OCI-LY3 (cell line): ENCODE results near the gene CHST13.

ENCODE experiments used
- H2AFZ ChIP-seq: fragments of 200-600, 300-600 bp; shearing (Covaris generic); 2 replicates; pipeline ENCODE4 v1.6.0; 2014; ENCODE audit warnings: antibody characterized with exemption, low read depth, low read length
- H3K27ac ChIP-seq: fragments of 200-600, 300-600 bp; sonication (generic); 2 replicates; pipeline ENCODE4 v1.5.1; 2014; ENCODE audit warnings: mild to moderate bottlenecking, low read length, moderate library complexity, mixed read lengths
- H3K27me3 ChIP-seq: fragments of 200-600, 300-600 bp; sonication (generic); 2 replicates; pipeline ENCODE4 v1.6.1; 2014; ENCODE audit warnings: low read depth, low read length, mixed read lengths
- H3K36me3 ChIP-seq: fragments of 200-600, 300-600 bp; sonication (generic); replicated peaks from 2 replicates; pipeline ENCODE3; 2014; ENCODE audit warnings: low read depth, low read length, mixed read lengths
- H3K4me1 ChIP-seq: fragments of 300-600, 200-600 bp; sonication (generic); 2 replicates; pipeline ENCODE4 v1.6.1; 2014; ENCODE audit warnings: low read length, mixed read lengths
- H3K4me2 ChIP-seq: fragments of 200-600, 300-600 bp; sonication (generic); 2 replicates; pipeline ENCODE4 v1.6.1; 2014; ENCODE audit warnings: low read length, mixed read lengths
- H3K4me3 ChIP-seq: fragments of 300-600, 200-600 bp; sonication (generic); 2 replicates; pipeline ENCODE4 v1.5.1; 2014; ENCODE audit warnings: antibody characterized with exemption, mild to moderate bottlenecking, low read length, moderate library complexity
- H3K79me2 ChIP-seq: fragments of 300-600, 200-600 bp; shearing (Covaris generic); 2 replicates; pipeline ENCODE4 v1.6.1; 2014; ENCODE audit warnings: mild to moderate bottlenecking, low read length, mixed read lengths
- H3K9ac ChIP-seq: fragments of 300-600, 200-600 bp; shearing (Covaris generic); 2 replicates; pipeline ENCODE4 v1.6.0; 2014; ENCODE audit warnings: mild to moderate bottlenecking, low read length, moderate library complexity
- H3K9me3 ChIP-seq: fragments of 200-600, 300-600 bp; shearing (Covaris generic); 2 replicates; pipeline ENCODE4 v1.6.1; 2014; ENCODE audit warnings: low read length, mixed read lengths; ENCODE audit not compliant: insufficient read depth
- H4K20me1 ChIP-seq: fragments of 200-600, 300-600 bp; sonication (generic); 2 replicates; pipeline ENCODE4 v1.6.1; 2016; ENCODE audit warnings: low read length, mixed read lengths; ENCODE audit not compliant: insufficient read depth
- CTCF ChIP-seq: fragments of 200-600, 300-600 bp; sonication (generic); IDR thresholded peaks from 2 replicates; pipeline ENCODE4 v1.5.1; 2014; ENCODE audit warnings: antibody characterized with exemption, low read length, low read depth
- EZH2phosphoT487 ChIP-seq: fragments of 200-600 bp; shearing (Covaris generic); IDR thresholded peaks from 2 replicates; pipeline ENCODE4 v1.6.1; 2018; ENCODE audit warnings: antibody characterized with exemption, mixed run types, low read depth

CHST13 gene

GRCh38 chr3:126480206-126480605 lies 43.7 kb upstream of the CHST13 start:
- H2AFZ ChIP-seq, result no peak overlapping the region
- no peaks in the 10 kb centered on the region for H3K9me3 ChIP-seq
- TF ChIP-seq EZH2phosphoT487, result no peak
- TF ChIP-seq CTCF, result no peak
- H3K9ac ChIP-seq, result no peak overlapping the region
- H3K4me2 ChIP-seq, result no peak overlapping the region
- no peak overlapping the region for H3K27ac ChIP-seq
- H3K4me1 ChIP-seq, result no peaks in the 10 kb centered on the region
- no peaks in the 10 kb centered on the region; the same call in 1 of the 2 replicates for H3K79me2 ChIP-seq
- H4K20me1 ChIP-seq, result no peaks in the 10 kb centered on the region
- no peaks in the 10 kb centered on the region for H3K27me3 ChIP-seq
- H3K36me3 ChIP-seq, result no peaks in the 10 kb centered on the region
- H3K4me3 ChIP-seq, result no peak overlapping the region

DNA sequence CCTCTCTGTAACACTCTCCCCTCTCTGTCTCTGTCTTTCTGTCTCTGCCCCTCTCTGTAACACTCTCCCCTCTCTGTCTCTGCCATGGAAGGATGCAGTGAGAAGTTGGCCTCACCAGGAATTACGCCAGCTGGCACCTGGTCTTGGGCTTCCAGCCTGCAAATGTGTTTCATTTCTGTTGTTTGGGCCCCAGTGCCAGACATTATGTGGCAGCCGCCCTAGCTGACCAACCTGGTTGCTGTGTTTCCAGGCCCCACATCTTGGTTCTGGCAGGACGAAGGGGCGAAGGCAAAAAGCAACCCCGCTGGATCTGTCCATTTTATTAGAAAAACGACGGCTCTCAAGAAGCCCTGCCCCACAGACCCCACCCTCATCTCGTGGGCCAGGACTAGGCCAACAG lies 43.1 kb upstream of the CHST13 start:
- Histone ChIP-seq H2AFZ (no peak overlapping the region), H3K4me1 (no peaks in the 10 kb centered on the region), H3K4me3 (no peak overlapping the region), H4K20me1 (no peaks in the 10 kb centered on the region), H3K9ac (no peak overlapping the region), H3K36me3 (no peaks in the 10 kb centered on the region), H3K4me2 (no peak overlapping the region), H3K79me2 (no peaks in the 10 kb centered on the region), H3K9me3 (no peaks in the 10 kb centered on the region), H3K27ac (no peak overlapping the region), H3K27me3 (no peaks in the 10 kb centered on the region)
- TF ChIP-seq CTCF (no peak), EZH2phosphoT487 (no peak)

- TF ChIP-seq EZH2phosphoT487 (no peak), CTCF (no peak)
- Histone ChIP-seq H3K4me3 (no peak overlapping the region), H2AFZ (no peak overlapping the region), H3K4me2 (no peak overlapping the region), H4K20me1 (no peaks in the 10 kb centered on the region), H3K27me3 (no peaks in the 10 kb centered on the region), H3K9me3 (no peaks in the 10 kb centered on the region), H3K79me2 (no peaks in the 10 kb centered on the region), H3K36me3 (no peaks in the 10 kb centered on the region), H3K9ac (no peak overlapping the region), H3K27ac (no peak overlapping the region), H3K4me1 (no peaks in the 10 kb centered on the region)
These were observed 42.0 kb upstream of the CHST13 start for GRCh38 chr3:126481808-126482502.

DNA sequence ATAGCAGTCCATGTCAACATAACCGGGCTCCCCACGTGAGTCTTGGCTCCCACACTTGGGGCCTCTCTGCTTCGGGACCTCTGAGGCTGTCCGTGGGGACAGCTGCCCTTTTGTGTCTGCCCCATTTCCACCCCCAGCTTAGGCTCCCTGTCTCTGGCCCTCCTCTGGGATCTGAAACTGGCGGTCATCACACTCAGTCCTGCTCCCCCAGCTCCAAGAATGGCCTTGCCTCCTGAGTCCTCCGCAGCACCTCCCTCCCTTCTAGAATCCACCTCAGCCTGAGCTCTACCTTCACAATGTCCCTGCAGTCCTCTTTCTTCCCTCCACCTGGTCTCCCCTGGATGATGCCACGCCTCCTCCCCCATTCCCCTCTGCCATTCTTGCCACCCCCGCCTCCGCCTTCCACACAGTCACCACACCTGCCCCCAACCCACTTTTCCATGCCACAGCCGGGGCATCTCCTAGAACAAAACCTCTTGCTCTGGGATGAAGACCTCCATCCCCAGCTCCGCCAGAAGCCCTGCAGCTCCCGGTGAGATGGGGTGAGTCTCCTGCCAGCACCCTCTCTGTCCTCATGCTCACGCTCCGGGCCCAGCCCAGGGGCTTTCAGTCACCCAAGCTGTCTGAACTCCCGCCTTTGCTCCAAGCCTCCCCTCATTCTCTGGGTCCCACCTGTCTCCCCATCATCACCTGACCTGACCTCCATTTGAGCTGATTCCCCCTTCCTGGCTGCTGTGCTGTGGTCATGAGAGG lies 41.3 kb upstream of the CHST13 start:
- no peak overlapping the region for H3K4me2 ChIP-seq
- TF ChIP-seq EZH2phosphoT487 (no peak), CTCF (no peak)
- no peak overlapping the region for H3K27ac ChIP-seq
- no peak overlapping the region for H3K4me3 ChIP-seq
- H3K79me2 ChIP-seq, result no peaks in the 10 kb centered on the region
- H3K9ac ChIP-seq, result no peak overlapping the region
- no peaks in the 10 kb centered on the region for H4K20me1 ChIP-seq
- no peaks in the 10 kb centered on the region for H3K4me1 ChIP-seq
- no peaks in the 10 kb centered on the region for H3K36me3 ChIP-seq
- H2AFZ ChIP-seq, result no peak overlapping the region
- H3K27me3 ChIP-seq, result no peaks in the 10 kb centered on the region
- no peaks in the 10 kb centered on the region for H3K9me3 ChIP-seq
